Body of pancreas (tissue), 4 donors: ENCODE measurements around the gene TOP3B. TPM values are rescaled to one million over a fixed set of nuclear protein-coding genes. Genes with fewer than 3 reads are reported as not detected.

Experiments used
- ATAC-seq: fragments of 150-250 bp; one replicate; pipeline ENCODE4 v1.9.1; 2016
- DNase-seq, 4 donors: peaks; one replicate each; pipeline ENCODE4 v3.0.0-alpha.2; 2019
- H3K27ac ChIP-seq, 4 donors: fragments of 200-600 bp; sonication (generic); 1 replicate in 3 of 4; 2 replicates in 1 of 4; pipeline versions ENCODE4 v1.5.1 to v1.6.1; 2016 to 2019; ENCODE audit warnings: mild to moderate bottlenecking in 1 of 4, mixed read lengths in 1 of 4, moderate library complexity in 1 of 4
- H3K27me3 ChIP-seq, 2 donors: fragments of 200-600 bp; sonication (generic); one replicate each; pipeline ENCODE4 v1.6.0; 2016; ENCODE audit warnings: mild to moderate bottlenecking in 1 of 2
- H3K36me3 ChIP-seq, 2 donors: fragments of 200-600 bp; sonication (generic); replicated peaks in 1 of 2; 2 replicates each; pipeline ENCODE4 v1.5.1; 2016; ENCODE audit warnings: low read depth in 2 of 2; ENCODE audit not compliant: insufficient read depth in 1 of 2
- H3K4me1 ChIP-seq: fragments of 200-600 bp; sonication (generic); one replicate; pipeline ENCODE4 v1.6.0; 2016
- H3K4me3 ChIP-seq, 2 donors: fragments of 200-600 bp; sonication (generic); 1 replicate in 1 of 2; 2 replicates in 1 of 2; pipeline ENCODE4 v1.5.1; 2016 to 2019
- H3K9me3 ChIP-seq, 3 donors: fragments of 200-600 bp; sonication (generic); 1 replicate in 2 of 3; 2 replicates in 1 of 3; pipeline ENCODE4 v1.5.1; 2016
- CTCF ChIP-seq, 7 experiments: fragments of 450-650 bp in 4 of 7; fragments of 200-600 bp in 3 of 7; sonication (generic) in 3 of 7; IDR thresholded peaks; one replicate each; pipeline ENCODE4 v1.5.1; 2016 to 2019; ENCODE audit warnings: antibody characterized with exemption in 7 of 7
- POLR2A ChIP-seq, 3 donors: fragments of 450-650 bp; IDR thresholded peaks; one replicate each; pipeline ENCODE4 v1.6.1; 2016; ENCODE audit warnings: antibody characterized with exemption in 3 of 3, mild to moderate bottlenecking in 2 of 3
- WGBS, 2 donors: methylation state at CpG; one replicate each; pipeline ENCODE4 v1.1.5; 2017; 5-methylcytosine and 5-hydroxymethylcytosine counted together
- intact Hi-C: fragments of 100-400 bp; cut with DNase I; formaldehyde crosslinking; loops from one replicate; pipeline ENCODE4 v1.15.1; 2023
- total RNA-seq, 2 donors: library from RNA; depleted of rRNA; stranded (reverse); fragments of >200 nt; gene quantifications; one replicate each; pipeline ENCODE4 v1.1.0, GENCODE V29; 2016

The TOP3B gene
- total RNA-seq, 2 donors from 2014 or later = 19.2 to 48.8 TPM

- H3K27me3 ChIP-seq = no peaks in the 10 kb centered on the region
- no peak overlapping the region for H3K27ac ChIP-seq
- ATAC-seq = no peak
- no peak for TF ChIP-seq CTCF (IDR thresholded peaks at IDR 0.05)
- no peak for TF ChIP-seq POLR2A (IDR thresholded peaks at IDR 0.05)
- no peaks in the 10 kb centered on the region for H3K9me3 ChIP-seq
- 83 to 98% methylated on average over 6 to 10 of the region's 12 CpGs for WGBS, 2 donors
- DNase-seq = no peak
- intact Hi-C loops = no loop called here
- H3K4me1 ChIP-seq = no peaks in the 10 kb centered on the region
- H3K4me3 ChIP-seq = no peak overlapping the region
- H3K36me3 ChIP-seq = peaks cover 0 to 3% of the 10 kb centered on the region in 2 donors
Observed at GRCh38 chr22:21974058-21974649, 8.4 kb downstream of the TOP3B start.

DNA sequence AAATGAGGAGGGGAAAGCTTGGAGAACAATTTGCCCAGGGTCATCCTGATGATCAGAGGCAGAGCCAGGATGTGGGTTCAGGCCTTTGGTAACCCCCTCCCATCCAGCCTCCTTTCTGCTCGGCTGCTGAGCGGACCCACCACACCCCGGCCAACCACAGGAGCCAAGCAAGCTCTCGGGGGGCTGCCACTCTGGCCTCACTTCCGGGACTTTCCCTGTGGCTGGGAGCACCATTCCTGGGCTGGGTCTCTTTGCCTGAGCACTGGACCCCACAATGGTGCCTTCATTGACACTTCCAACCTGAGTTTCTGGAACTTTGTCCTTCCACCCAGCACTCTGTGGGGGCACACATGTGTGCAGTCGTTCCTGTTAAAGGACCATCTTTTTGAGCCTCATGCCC, 9.8 kb downstream of the TOP3B start:
- peaks cover 0 to 3% of the 10 kb centered on the region in 2 donors for H3K36me3 ChIP-seq
- H3K27ac ChIP-seq = no peak overlapping the region
- no peak for TF ChIP-seq CTCF (IDR thresholded peaks at IDR 0.05)
- TF ChIP-seq POLR2A (IDR thresholded peaks at IDR 0.05) = no peak
- no peak overlapping the region for H3K4me3 ChIP-seq
- no peaks in the 10 kb centered on the region for H3K4me1 ChIP-seq
- H3K9me3 ChIP-seq = no peaks in the 10 kb centered on the region
- WGBS, 2 donors = 48 to 87% methylated on average over 2 to 5 of the region's 6 CpGs
- ATAC-seq = no peak
- no peaks in the 10 kb centered on the region for H3K27me3 ChIP-seq
- intact Hi-C loops = no loop called here
- no peak for DNase-seq

DNA sequence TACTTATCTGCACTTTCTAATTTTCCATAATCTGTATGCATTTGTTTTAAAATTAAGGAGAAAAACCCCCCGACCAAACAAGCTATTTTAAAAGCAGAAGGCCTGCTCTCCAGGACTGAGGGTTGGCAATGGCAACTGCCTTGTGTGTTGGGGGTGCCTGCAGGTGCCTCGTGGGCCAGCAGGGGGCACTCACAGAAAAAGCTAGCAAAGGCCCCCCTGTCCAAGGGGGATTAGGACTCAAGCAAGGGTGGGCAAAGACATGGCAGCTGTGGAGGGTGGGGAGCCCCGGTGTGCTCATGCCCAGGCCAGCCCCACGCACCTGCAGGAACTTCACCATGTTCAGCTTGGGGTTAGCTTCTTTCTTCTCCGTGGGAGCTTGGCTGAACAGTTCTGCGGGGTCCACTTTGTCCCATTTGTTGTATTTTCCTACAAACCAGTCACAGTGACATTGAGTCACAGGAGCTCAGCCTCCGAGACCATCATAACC, 10.3 kb downstream of the TOP3B start:
- Histone ChIP-seq H3K36me3 (peaks cover 0 to 5% of the 10 kb centered on the region in 2 donors), H3K4me1 (no peaks in the 10 kb centered on the region), H3K4me3 (no peak overlapping the region), H3K27me3 (no peaks in the 10 kb centered on the region), H3K27ac (no peak overlapping the region), H3K9me3 (no peaks in the 10 kb centered on the region)
- ATAC-seq (peak; percentile 45), DNase-seq (peak in 2 of 4 donors; percentile 37 to 62)
- 23 to 64% methylated on average over 3 to 7 of the region's 7 CpGs for WGBS, 2 donors
- TF ChIP-seq POLR2A (IDR thresholded peaks at IDR 0.05) = no peak
- TF ChIP-seq CTCF (IDR thresholded peaks at IDR 0.05) = peak; percentile 45 to 80 (median 54)
- intact Hi-C loops = no loop called here

GRCh38 chr22:21971858-21972275, 10.7 kb downstream of the TOP3B start:
- ATAC-seq (no peak), DNase-seq (no peak)
- no peaks in the 10 kb centered on the region for H3K27me3 ChIP-seq
- no peaks in the 10 kb centered on the region for H3K4me1 ChIP-seq
- intact Hi-C loops = no loop called here
- H3K27ac ChIP-seq = no peak overlapping the region
- no peak for TF ChIP-seq CTCF (IDR thresholded peaks at IDR 0.05)
- TF ChIP-seq POLR2A (IDR thresholded peaks at IDR 0.05) = no peak
- peaks cover 0 to 9% of the 10 kb centered on the region in 2 donors for H3K36me3 ChIP-seq
- WGBS, 2 donors = 74 to 94% methylated on average over 2 to 7 of the region's 7 CpGs
- H3K9me3 ChIP-seq = no peaks in the 10 kb centered on the region
- no peak overlapping the region for H3K4me3 ChIP-seq
